HG02970 (cell line): ENCODE data around the gene KCNQ2.

Experiments used
- ATAC-seq: cut with Tn5 transposase; IDR thresholded peaks from one replicate; pipeline ENCODE4 v1.9.1; 2021; ENCODE audit warnings: mild to moderate bottlenecking, moderate library complexity, moderate number of reproducible peaks; ENCODE audit not compliant: unreplicated experiment, low FRiP score

Gene KCNQ2

GRCh38 chr20:63422653-63423052 is 49.8 kb downstream of the KCNQ2 start:
- no peak for ATAC-seq

GRCh38 chr20:63421913-63422312 is 50.5 kb downstream of the KCNQ2 start:
- no peak for ATAC-seq

- no peak for ATAC-seq
Observed at GRCh38 chr20:63421094-63421692, 51.3 kb downstream of the KCNQ2 start.

GRCh38 chr20:63420359-63421093 is 51.9 kb downstream of the KCNQ2 start:
- no peak for ATAC-seq

GRCh38 chr20:63419299-63419698 is 53.2 kb downstream of the KCNQ2 start:
- no peak for ATAC-seq

GRCh38 chr20:63418617-63419016 is 53.8 kb downstream of the KCNQ2 start:
- no peak for ATAC-seq

- no peak for ATAC-seq
Observed at GRCh38 chr20:63417738-63418120, 54.7 kb downstream of the KCNQ2 start.

GRCh38 chr20:63417097-63417737 is 55.2 kb downstream of the KCNQ2 start:
- ATAC-seq: no peak

- no peak for ATAC-seq
Observed at GRCh38 chr20:63416631-63417030, 55.8 kb downstream of the KCNQ2 start.

- ATAC-seq: no peak
Observed at GRCh38 chr20:63415647-63416391, 56.6 kb downstream of the KCNQ2 start.

GRCh38 chr20:63414720-63415430 is 57.6 kb downstream of the KCNQ2 start:
- no peak for ATAC-seq

GRCh38 chr20:63413963-63414684 is 58.3 kb downstream of the KCNQ2 start:
- no peak for ATAC-seq

GRCh38 chr20:63413323-63413722 is 59.1 kb downstream of the KCNQ2 start:
- no peak for ATAC-seq

- ATAC-seq: no peak
Observed at GRCh38 chr20:63412889-63413288, 59.6 kb downstream of the KCNQ2 start.

GRCh38 chr20:63411898-63412631 is 60.4 kb downstream of the KCNQ2 start:
- no peak for ATAC-seq

GRCh38 chr20:63411151-63411897 is 61.1 kb downstream of the KCNQ2 start:
- no peak for ATAC-seq

- ATAC-seq: no peak
Observed at GRCh38 chr20:63409834-63410435, 62.5 kb downstream of the KCNQ2 start.
